ENCODE data around the gene NAXD. TPM values are rescaled to one million over a fixed set of nuclear protein-coding genes. Genes with fewer than 3 reads are reported as not detected.

NAXD gene
- total RNA-seq, 2 experiments from 2014 or later, result 8.3 to 12.5 TPM

GRCh38 chr13:110616103-110617101 is 1.1 kb downstream of the NAXD start:
- Histone ChIP-seq H3K4me2 (ENCODE audit: low read length) (peak overlapping the region; percentile 92), H2AFZ (ENCODE audit: low read length) (no peak overlapping the region; the same call in 1 of the 2 replicates), H3K9me2 (ENCODE audit: insufficient read depth, low read length) (no peaks in the 10 kb centered on the region)

GRCh38 chr13:110617321-110618072 is 2.2 kb downstream of the NAXD start:
- no peak for TF ChIP-seq CTCF (conservative IDR thresholded peaks at IDR 0.05; ENCODE audit: low read length)
- TF ChIP-seq EZH2phosphoT487 (IDR thresholded peaks at IDR 0.05; ENCODE audit: borderline replicate concordance, low read depth, low read length), result no peak
- intact Hi-C loops (cut with micrococcal nuclease; ENCODE audit: unreplicated experiment), result loop anchor here (2.0 to 10.0 kb wide), 3 partner anchors 97 to 297 kb away; partner anchors contain the start of genes ANKRD10 and ING1
- Histone ChIP-seq H3K9me2 (ENCODE audit: insufficient read depth, low read length) (no peaks in the 10 kb centered on the region), H3K79me2 (ENCODE audit: insufficient read depth, low read depth, low read length) (peaks cover 55% of the 10 kb centered on the region), H3K4me2 (ENCODE audit: low read length) (peak overlapping the region; percentile 92), H3K36me3 (ENCODE audit: insufficient read depth, low read length) (no peaks in the 10 kb centered on the region), H3K9me3 (ENCODE audit: low read length) (no peaks in the 10 kb centered on the region), H2AFZ (ENCODE audit: low read length) (no peak overlapping the region), H3K27ac (ENCODE audit: low read depth, low read length, poor library complexity, severe bottlenecking) (no peak overlapping the region), H3K4me3 (ENCODE audit: low read depth, low read length, poor library complexity, severe bottlenecking) (peak overlapping the region; percentile 87), H3K4me1 (ENCODE audit: insufficient read depth, low read length, poor library complexity, severe bottlenecking) (peaks cover 14% of the 10 kb centered on the region), H4K20me1 (ENCODE audit: insufficient read depth, low read length) (no peaks in the 10 kb centered on the region)
- ChIA-PET CTCF (ENCODE audit: unreplicated experiment) (no interaction called here), POLR2A (no interaction called here)
- BruUV-seq (replicated peaks), result TSS peak; percentile 49
- DNase-seq (ENCODE audit: low spot score), result peak; percentile 3

More at GRCh38 chr13:110616103-110617101, 1.1 kb downstream of the NAXD start:
- Histone ChIP-seq H3K4me1 (ENCODE audit: insufficient read depth, low read length, poor library complexity, severe bottlenecking) (peaks cover 14% of the 10 kb centered on the region), H3K79me2 (ENCODE audit: insufficient read depth, low read depth, low read length) (peaks cover 48% of the 10 kb centered on the region), H3K9me3 (ENCODE audit: low read length) (no peaks in the 10 kb centered on the region), H4K20me1 (ENCODE audit: insufficient read depth, low read length) (no peaks in the 10 kb centered on the region), H3K4me3 (ENCODE audit: low read depth, low read length, poor library complexity, severe bottlenecking) (peak overlapping the region; percentile 87), H3K27ac (ENCODE audit: low read depth, low read length, poor library complexity, severe bottlenecking) (peak overlapping the region; percentile 8), H3K36me3 (ENCODE audit: insufficient read depth, low read length) (no peaks in the 10 kb centered on the region)
- DNase-seq (ENCODE audit: low spot score), result peak; percentile 54
- ChIA-PET CTCF (ENCODE audit: unreplicated experiment) (no interaction called here), POLR2A (no interaction called here)
- peak; percentile 71 for TF ChIP-seq CTCF (conservative IDR thresholded peaks at IDR 0.05; ENCODE audit: low read length)
- TF ChIP-seq EZH2phosphoT487 (IDR thresholded peaks at IDR 0.05; ENCODE audit: borderline replicate concordance, low read depth, low read length), result no peak
- intact Hi-C loops (cut with micrococcal nuclease; ENCODE audit: unreplicated experiment), result loop anchor here (2.0 to 10.0 kb wide), 3 partner anchors 98 to 298 kb away; partner anchors contain the start of genes ANKRD10 and ING1
- BruUV-seq (replicated peaks), result no TSS peak
